HG03442 (cell line): ENCODE data around the gene NTMT2.

Experiments
- ATAC-seq: cut with Tn5 transposase; IDR thresholded peaks from one replicate; pipeline ENCODE4 v1.9.1; 2021; ENCODE audit warnings: mild to moderate bottlenecking, moderate library complexity; ENCODE audit not compliant: unreplicated experiment

The NTMT2 gene

DNA sequence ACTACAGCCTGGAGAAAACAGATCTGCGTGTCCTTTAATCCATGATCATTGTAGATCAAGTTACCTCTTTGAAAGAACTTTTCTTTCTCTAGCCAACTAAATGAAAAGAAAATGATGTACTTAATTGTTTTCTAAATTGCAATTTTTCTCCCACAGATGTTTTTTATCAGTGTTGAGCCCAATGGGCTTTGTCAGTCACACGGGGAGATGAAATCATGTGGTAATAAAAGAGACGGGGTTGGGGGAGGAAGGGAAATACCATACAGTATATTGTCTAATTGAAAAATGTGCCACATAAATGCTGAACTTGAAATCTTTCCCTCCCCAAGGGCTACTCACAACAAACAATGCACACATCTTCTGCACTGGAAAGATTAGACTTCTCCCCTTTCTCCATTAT, 58.4 kb downstream of the NTMT2 start:
- ATAC-seq, result no peak

DNA sequence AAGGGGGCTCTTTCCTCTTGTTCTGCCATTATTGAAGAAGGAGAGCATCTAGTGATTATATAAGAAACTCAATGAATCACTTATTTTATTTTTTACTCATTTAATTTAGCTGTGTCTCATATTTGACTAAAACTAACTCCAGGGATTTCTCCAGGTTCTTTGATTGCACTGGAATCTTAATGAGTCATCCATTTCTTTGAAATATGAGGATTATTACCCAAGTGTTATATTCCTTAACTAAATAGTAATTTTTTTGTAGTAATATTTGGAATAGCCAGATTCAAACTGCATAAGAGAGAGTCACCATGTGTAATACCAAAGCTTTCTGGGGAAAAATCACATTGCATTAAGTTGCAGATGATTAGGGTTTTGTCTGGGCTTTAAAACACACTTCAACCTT, 59.5 kb downstream of the NTMT2 start:
- no peak for ATAC-seq

DNA sequence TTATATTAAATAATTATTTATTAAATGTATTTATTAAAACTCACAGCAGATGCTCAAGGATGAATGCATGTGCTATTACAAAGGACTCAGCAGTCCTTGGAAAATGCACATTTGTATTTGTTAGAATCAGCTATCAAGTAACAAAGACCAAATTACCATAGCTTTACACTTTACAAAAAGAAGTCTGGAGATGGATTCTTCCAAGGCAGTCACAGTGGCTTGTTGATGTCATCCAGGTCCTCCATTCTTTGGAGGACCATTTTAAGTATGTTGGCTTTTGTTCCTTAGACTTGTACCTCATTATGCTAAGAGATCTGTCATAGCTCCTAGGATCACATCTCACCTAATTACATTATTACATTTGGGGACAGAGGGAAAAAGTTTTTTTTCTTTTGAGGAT, 63.4 kb downstream of the NTMT2 start:
- no peak for ATAC-seq

DNA sequence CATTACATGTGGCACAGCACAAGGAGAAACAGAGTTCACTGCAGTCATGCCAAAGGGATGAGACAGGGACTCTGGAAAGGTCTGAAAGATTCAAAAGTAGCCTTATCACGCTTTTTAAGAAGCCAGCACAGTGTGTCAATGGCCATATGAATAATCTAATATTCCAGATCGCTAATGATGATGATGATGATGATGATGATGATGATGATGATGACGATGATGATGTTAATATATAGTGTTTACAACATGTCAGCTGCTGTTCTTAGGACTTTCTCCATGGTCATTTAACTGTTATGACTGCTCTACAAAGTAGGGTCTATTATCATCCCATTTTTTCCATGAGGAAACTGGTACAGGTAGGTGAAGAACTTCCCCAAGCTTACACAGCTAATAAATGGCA, 64.4 kb downstream of the NTMT2 start:
- no peak for ATAC-seq

DNA sequence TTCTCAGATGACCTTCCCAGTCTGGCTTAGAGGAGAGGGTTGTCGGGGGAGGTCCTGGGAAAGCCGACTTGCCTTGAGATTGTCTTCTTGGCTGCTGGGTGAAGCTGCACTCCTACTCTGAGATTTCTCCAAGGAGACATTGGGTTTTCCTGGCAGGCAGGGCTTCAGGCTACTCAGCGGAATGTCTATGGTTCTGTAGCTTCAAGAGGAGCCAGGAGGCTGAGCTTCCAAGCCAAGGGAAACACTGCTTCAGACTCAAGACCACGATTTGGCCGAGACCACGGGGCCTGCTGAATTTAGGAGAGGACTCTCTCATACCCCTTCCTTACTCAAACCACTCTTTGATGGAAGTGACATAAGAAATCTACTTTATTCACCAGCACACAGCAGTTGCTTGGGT, 67.8 kb downstream of the NTMT2 start:
- ATAC-seq, result no peak

DNA sequence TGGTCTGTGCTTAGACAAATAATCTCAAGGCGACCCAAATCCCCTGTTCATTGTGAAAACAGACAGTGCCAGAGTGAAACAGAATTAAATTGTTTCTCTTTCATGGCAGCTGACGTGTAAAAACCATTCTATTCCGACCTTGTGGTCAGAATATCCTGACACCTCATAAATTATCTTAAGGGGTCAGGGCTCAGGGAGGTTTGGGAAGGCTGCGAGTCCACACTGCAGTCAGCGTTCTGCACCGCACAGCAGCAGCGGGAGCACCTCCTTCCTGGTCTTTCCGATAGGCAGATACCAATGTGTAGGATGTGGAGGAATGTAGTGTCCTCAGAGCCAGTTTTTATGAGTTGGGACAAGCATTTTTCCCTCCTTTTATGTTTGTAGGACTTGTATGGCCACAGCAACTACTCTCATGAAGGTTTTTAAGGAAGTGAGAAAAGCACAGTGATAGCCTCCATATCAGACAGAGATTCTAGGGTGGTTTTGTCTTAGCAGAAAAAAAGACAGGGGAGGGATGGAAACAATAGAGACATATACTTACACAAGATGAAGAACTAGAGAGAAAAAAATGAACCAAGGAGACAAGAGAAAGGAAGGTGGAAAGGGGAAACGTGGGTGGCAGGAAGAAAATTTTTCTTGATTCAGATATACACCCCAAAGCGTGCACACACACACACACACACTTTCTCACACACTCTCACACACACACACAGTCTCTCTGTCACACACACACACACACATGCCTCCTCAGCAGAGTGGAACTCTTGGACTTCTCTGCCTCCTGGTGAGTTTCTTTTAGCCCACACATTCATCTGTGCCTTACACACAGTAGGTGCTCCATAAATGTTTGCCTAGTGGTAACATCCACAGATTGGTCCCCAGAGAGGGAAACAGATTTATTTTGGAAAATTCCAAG, 68.6 kb downstream of the NTMT2 start:
- ATAC-seq, result peak; percentile 87

DNA sequence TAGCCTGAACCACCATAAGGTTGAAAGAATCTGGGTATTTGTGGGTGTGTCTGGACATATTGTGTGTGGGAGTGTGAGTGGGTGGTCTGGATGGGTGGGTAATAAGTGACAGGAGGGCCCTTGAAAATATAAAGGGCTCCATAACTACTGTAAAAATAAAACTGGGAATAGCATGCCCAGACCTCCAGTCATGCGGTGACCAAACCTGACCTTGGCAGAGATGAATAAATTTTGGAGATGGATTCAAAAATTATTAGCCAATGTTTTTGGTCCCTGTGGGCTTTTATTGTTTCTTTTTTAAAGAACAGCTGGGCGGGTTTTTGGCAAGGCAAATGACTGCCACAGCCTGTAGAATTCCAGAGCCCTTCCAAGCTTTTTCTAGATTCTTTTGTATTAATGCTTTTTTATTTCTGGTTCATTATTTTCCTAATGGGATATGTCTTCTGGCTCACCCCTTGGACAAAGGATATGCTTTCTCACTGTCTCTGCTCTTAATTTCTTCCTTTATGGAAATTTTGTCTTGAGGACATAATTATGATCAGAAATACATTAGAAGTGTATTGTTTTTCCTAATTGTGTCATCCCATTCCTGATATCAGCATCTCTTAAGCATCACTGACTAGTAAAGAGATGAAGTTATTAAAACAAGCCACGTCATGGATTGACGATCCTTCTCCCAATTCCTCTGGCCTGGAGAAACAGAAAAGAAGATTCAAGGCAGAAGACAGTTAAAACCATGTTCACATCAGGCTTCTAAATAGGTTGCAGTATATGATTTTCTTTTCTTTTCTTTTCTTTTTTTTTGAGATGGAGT, 69.5 kb downstream of the NTMT2 start:
- no peak for ATAC-seq

DNA sequence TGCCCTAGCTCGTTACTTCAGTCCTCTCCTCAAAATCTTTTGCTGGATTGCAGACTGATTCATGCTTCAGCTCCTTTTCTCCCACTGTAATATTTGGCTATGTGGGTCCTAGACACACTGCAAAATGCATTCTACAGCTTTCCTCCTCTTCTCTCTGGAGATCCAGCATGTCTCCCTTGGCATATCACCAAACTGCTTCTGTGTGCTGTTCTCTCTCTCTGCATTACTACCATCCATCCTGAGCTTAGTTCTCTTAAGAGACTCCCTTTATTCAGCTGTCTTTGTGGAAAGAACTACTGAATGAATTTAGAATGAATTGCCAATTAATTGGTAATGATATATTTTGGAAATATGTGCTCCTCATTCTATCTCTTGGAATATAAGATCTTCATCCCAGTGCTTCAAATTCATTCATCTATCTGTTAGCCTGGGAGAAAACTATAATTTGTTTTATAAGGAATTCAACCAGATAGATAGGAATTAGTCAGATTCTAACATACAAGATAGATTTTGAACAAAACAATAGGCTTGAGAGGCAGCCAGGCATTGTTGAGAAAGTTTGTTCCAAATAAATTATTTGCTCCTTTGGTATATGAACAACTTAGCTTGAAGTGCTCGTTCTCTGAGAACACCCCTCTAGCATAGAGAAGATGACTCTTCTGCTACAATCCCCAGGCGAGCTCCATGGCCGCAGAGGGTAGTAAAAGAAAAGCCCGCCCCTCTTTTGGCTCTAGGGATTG, 71.9 kb downstream of the NTMT2 start:
- ATAC-seq, result no peak

DNA sequence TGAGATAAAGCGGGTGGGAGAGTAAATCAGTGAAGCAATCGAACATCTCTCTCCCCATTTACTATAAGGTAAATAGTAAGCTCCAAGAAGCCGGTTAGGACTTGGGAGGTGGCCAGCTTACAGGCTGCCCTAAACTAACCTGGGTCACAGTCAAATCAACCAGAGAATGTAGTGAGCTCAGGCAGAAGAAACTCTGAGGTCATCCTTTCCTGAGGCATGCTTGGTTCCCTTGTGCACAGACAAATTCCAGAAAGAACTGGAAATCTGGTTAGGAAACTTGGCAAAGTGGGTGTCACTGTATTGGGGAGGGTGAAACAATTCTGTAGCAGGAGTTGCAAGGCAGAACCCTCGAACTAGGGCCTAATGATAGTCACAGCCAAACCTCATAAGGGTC, 72.5 kb downstream of the NTMT2 start:
- no peak for ATAC-seq
